RPMI7951 (cell line): Measurements from ENCODE around the gene KCNQ4. TPM values are rescaled to one million over a fixed set of nuclear protein-coding genes. Genes with fewer than 3 reads are reported as not detected.

Experiments
- DNase-seq: peaks from one replicate; pipeline ENCODE4 v3.0.0-alpha.2; 2012; ENCODE audit warnings: low read depth
- total RNA-seq: library from RNA; depleted of rRNA; stranded (reverse); fragments of >200 nt; shearing (Covaris generic); gene quantifications from 2 replicates; pipeline ENCODE4 v1.2.3, GENCODE V29; 2014

The KCNQ4 gene
- total RNA-seq, 1 experiment from 2014 or later, result not detected

DNA sequence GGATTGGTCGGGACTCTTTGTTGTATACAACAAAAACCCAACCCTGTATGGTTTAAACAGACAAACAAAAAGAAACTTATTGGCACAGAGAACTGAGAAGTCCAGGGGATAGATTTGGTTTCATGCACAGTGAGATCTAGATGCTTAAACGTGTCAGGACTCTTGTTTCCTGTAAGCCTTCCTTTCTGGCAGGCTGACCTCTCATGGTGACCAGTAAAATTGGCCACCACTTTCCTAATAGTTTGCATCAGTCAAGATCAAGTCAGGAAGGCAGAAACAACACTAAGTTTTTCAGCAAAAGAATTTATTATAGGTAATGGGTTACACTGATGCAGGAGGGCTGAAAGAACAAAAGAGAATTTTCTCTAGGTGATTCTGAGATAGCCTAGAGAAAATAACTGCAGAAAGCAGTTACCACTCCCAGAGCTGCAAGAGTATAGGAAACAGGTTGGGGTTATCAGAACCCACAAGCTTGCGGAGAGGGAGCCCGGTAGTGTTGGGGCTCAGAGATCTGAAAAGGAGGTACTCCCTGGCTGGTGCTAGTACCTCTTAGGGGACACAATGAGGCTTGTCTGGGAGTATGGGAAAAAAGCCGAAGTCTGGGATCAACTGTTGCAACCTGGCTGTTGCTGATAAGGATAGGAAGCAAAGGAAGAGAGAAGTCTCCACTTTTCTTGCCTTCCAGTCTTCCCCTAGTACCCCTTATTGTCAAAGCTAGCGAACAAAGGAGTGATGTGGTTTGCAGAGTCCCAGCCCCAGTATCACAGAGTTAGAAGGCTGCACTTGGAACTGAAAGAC is 57.1 kb downstream of the KCNQ4 start:
- DNase-seq, result no peak

DNA sequence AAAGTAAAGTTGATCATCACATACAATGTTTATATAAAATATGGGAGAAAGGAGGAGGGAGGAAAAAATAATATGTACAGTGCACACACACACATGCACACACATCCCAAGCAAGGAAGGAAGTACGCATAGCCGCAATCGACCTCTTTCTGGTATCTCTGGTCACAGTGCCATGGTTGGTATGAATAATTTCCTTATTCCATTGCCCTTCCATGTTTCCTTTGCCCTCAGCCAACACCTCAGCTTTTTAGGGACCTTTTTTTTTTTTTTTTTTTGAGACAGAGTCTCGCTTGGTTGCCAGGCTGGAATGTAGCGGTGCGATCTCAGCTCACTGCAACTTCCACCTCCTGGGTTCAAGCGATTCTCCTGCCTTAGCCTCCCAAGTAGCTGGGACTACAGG is 58.0 kb downstream of the KCNQ4 start:
- DNase-seq, result no peak

DNA sequence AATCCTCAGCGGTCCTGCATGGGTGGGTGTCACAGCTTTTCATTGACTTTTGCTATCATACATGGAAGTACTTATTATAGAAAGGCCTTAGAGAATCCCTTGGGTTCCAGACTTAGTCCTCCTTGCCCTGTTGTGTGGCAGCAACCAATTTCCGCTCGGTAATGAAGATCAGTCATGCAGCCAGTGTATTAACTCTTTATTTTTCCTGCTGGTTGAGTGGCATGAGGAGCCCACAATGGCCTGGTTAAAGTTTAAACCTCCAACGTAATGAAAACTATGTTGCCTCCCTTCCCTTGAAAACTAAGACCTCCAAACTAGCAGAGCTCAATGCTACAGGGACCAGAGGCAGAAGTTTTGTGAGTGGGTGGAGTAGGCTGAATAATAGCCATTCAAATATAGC is 58.6 kb downstream of the KCNQ4 start:
- DNase-seq, result no peak

DNA sequence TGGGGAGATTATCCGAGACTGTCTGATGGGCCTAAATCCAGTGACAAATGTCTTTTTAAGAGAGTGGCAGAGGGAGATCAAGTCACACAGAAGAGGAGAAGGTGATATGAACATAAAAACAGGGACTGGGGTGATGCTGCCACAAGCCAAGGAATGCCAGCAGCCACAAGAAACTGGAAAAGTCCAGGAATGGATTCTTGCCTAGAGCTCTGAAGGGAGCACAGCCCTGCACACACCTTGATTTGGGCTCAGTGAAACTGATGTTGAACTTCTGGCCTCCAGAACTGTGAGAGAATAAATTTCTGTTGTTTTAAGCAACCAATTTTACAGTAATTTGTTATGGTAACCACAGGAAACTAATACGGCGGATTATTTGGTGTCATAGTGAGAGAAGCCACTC is 59.1 kb downstream of the KCNQ4 start:
- no peak for DNase-seq

DNA sequence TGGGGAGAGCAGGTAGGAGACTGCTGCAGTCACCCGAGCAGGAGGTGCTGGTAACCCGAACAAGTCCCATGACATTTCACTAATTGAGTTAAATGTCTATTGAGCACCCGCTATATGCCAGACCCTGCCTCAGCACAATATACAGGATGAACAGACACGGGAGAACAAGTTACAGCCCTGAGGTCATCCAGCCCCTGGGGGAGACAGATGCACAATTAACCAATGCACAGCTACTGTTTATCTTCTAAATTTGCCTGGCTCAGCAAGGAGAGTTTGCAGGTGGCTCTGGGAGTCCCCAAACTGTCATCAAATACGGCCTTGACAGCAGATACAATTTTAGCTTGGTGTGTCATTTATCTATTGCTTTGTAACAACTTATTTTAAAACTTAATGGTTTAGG is 60.5 kb downstream of the KCNQ4 start:
- DNase-seq, result no peak

DNA sequence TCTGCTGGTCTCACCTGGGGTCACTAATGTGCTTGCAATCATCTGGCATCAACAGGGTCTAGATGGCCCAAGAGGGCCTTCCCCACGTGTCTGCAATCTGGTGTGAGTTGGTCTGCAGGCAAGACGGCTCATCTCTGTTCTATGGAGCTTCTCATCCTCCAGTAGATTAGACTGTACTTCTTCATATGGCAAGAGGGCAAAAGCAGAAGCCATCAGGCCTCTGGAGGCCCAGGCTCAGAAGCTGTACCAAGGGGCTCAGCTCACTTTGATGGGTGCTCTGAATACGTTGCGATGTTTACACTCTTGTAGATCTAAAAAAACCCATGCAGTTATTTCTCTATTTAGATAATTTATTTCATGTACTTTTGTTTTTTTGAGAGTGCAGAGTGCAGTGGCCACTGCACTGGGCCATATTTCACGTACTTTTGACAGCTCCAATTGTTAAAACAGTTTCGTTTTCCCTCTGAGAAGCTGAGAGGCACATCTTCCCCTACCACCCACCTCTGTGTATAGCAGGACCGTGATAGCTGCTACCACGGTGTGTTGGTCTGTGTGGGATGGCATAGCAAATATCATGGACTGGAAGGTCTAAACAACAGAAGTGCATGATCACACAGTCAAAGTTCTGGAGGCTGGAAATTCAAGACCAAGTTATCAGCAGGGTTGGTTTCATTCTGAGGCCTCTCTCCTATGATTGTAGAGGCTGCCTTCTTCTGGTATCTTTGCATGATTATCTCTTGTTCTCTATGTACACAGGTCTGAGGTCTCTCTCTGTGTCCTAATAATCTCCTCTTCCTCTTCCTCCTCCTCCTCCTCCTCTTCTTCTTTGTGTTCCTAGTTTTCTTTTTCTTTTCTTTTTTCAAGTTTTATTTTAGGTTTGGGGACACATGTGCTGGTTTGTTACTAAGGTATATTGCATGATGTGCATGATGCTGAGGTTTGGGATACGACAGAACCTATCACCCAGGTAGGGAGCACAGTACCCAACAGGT is 61.6 kb downstream of the KCNQ4 start:
- DNase-seq, result no peak

DNA sequence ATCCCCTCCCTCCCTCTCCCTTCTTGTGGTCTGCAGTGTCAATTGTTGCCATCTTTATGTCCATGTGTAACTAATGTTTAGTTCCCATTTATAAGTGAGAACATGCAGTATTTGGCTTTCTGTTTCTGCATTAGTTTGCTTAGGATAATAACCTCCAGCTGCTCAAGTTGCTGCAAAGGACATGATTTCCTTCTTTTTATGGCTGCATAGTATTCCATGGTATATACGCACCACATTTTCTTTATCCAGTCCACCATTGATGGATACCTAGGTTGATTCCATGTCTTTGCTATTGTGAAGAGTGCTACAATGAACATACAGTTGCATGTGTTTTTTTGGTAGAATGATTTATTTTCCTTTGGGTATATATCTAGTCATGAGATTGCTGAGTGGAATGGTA is 62.3 kb downstream of the KCNQ4 start:
- no peak for DNase-seq

DNA sequence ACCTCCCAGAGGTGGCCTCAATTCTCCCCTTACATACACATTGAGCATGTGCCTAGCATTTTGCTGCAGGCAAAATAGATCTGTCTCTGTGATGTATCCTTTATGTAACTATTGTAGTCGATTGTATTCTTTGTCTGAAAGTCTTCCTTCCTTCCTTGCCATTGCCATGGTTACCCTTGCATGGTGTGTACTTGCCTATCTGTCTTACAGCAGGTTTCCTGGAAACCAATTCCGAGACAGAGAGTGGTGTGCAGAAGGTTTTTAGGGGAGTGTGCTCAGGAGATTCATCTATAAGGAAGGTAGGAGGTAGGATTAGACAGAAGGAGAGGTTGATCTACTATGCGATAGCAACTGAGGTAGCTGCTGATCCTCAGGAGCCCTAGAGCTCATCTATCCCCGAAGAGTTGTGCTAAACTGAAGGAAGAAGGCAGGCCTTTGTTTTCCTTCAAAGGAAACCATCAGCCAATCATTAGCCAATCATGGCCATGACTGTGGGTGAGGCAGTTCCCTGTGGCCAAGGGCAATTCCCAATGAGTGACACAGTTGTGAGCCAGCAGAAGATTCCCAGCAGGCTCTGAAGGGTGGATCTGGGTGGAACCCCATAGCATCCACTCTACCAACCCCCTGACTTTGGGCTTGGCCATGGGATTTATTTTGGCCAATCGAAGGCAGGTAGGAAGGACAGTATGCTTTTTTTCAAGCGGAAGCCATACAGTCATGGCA is 63.6 kb downstream of the KCNQ4 start:
- peak; percentile 71 for DNase-seq

DNA sequence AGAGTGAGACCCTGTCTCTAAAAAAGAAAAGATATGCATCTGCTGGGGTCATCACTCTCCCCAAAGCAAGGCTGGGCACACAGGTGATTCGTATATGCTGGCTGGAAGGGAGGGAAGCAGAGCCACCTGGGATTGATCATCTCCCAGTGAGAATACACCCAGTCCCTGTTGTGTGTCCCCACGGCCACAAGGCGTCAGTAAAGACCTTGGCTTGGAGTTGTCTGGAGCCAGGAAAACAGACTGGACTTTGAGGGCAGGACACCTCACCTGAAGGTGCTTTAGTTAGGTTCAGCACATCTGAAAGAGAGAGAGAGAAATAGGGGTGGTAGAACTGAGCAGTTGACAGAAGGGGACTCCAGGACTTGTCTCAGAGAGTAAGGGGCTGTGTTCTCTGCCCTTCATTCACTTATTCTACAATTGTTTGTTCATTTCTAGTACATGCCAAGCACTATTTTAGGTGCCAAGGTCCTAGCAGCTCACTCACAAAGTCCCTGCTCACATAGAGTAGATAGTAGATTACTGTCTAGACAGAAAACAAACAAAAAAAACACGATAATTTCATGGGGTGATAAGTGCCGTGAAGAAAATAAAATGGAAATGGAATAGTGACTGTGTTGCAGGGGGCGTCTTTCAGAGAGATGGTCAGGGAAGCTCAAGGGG is 65.1 kb downstream of the KCNQ4 start:
- peak; percentile 62 for DNase-seq

DNA sequence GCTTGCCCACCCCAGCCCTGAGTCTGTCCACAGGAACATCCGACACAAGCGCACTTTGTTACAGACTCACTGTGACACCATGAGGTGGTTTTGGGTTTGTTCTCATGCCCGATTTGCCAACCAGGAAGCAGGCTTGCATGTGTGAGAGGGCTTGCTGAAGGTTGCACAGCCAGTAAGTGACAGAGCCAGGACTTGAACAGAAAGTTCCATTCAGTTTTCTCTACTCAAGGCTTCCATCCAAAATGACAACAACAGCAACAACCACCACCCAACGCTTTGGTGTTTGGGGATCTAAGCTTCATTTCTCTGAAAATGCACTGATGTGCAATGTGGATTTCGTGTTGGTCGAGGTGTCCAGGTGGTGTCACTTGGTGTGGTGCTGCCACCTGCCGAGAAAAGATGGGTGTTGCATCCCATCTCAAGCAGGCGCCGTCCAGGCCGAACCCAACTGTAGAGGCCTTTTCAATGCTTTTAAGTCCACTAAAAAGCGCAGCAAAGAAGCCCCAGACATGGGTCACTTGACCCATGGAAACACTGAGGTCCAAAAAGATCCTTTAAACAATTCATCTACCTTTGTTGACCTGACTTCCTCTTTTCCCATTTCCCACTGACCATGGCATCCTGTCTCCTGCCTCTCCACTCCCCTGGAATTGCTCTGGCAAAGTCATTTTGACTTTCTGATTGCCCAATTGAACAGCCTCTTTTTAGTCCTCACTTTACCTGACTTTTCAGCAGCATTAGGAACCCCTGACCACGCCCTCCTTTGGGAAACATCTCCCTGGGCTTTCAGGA is 66.4 kb downstream of the KCNQ4 start:
- DNase-seq, result peak; percentile 53

DNA sequence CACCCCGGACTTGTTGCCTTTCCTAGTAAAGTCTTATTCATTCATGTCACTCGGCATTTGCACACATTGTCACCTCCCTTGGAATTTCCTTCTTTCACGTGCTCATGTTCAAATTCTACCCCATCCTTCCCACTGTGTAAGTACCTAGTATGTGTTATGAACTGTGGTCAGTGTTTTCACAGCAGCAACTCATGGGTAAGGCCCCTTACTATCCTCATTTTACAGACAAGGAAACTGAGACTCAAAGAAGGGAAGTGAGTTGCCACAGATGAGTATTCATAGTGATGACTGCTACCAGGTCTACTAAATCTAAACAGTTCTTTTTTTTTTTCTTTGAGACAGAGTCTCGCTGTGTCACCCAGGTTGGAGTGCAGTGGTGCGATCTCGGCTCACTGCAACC is 68.1 kb downstream of the KCNQ4 start:
- no peak for DNase-seq

DNA sequence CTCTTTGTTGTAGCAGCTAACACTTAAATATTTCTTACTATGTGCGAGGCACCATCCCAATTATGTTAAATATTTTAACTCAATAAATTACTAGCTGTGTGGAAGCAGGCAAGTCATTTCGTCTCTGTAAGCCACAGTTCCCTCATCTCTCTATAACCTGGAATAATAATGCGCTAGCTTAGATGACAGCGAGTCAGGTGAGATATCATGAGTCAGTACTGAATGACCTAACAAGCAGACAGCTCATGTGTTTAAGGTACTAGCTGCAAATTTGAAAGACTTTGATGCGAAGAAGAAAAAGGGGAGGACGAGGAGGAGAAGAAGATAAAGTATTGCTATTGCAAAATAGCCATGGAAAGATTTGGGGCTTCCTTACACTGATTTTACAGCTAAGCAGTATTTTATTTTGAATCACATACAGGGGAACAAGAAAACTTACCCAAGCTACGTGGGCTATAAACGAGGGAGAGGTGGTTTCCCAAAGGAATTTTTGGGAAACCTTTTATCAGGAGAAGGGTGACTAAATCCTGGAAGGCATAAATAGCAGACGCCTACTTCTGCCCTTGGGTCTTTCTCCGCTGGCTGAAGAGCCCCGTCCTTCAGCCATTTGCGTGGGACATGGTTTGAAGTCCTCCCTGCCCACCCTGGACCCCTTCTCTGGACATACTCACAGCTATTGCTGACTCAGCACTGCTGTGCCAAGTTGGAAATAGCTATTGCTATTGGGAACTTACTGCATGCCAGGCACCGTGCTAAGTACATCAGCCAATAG is 69.7 kb downstream of the KCNQ4 start:
- DNase-seq, result no peak

DNA sequence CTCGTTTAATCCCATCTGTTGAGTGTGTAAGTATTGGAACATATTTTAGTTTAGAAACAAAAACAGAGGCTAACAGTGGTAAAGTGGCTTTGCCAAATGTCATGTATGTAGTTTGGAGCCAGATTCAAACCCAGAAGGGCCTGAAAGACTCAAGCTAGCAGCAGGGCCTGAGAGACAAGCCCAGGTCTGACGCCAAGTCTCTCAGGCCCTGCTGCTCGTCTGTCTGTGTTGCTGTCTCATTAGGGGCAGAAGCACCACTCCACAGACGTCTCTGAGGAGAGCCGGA is 70.2 kb downstream of the KCNQ4 start:
- no peak for DNase-seq

DNA sequence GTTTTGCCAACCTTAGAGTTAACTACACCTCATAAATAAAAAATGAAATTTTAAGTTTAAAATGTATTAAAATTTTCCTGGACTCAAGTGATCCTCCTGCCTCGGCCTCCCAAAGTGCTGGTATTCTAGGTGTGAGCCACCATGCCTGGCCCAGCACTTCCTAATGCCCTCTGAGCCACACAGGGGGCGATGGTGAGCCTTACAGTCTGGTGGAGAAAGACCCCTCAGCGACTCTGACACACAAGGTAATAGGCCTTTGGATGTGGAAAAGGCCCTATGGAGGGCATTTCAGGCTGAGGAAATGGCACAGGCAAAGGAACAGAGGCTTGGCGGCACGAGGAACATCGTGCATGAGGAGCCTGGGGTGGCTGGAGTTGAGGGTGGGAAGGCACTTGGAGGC is 71.9 kb downstream of the KCNQ4 start:
- no peak for DNase-seq

DNA sequence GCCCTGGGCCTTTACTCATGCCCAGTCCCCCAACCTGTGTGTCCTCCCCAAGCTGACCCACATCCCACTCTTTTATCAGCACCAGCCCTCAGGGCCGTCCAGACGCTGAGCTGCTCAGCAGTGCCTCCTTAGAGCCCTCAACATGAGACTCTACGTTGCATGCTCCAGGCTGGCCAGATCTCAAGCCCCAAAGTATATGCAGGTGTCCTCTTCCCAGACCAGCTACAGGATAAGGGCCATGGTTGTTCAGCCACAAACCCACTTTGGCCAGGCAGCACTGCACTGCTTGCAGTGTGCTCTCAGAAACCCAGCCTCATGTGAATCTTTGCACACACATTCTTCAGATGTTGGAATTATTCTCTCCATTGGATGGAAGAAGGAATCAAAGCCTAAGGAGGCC is 72.5 kb downstream of the KCNQ4 start:
- DNase-seq, result no peak

DNA sequence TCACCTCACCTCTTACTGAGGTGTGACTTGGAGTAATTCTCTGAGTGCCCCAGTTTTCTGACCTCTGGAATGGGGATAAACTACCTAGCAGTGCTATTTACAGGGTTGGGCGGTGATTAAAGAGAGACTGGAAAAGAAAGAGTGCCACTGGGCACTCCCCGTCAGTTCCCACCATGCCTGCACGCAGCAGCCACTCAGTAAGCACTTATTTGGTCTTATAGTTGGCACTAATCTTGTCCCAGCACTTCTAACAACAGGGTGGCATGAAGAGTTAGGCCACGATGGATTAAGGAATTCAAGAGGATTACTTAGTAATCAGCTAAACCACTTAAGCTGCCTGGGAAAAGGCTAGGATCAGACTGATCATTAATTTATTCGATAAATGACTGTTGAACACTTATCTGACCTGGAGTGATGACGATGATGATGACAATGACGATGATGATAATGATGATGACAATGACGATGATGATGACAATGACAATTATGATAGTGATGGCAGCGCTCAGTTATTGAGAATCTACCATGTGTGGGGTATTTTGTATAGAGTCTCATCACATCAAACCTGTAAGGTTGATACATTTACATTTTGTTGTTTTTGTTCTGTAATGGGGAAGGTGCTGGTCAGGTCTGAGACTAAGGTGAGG is 73.2 kb downstream of the KCNQ4 start:
- no peak for DNase-seq

DNA sequence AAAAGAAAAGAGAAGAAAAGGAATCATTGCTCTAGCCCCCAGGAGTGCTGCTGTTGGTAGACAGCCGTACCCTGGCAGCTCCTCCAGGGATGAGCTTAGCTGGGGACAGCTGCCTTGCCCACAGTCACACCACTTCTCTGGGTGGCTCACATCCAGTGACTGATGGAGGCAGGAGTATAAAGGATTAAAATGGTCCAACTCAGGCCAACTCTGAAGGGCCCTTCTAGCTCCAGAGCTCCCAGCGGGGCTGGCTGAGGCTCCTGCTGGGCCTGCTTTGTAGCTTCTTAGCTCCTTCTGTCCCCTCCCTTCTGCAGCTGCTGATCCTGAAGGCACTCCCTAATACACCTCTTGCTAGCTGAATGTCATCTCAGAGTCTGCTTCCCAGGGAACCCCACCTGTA is 74.2 kb downstream of the KCNQ4 start:
- no peak for DNase-seq

DNA sequence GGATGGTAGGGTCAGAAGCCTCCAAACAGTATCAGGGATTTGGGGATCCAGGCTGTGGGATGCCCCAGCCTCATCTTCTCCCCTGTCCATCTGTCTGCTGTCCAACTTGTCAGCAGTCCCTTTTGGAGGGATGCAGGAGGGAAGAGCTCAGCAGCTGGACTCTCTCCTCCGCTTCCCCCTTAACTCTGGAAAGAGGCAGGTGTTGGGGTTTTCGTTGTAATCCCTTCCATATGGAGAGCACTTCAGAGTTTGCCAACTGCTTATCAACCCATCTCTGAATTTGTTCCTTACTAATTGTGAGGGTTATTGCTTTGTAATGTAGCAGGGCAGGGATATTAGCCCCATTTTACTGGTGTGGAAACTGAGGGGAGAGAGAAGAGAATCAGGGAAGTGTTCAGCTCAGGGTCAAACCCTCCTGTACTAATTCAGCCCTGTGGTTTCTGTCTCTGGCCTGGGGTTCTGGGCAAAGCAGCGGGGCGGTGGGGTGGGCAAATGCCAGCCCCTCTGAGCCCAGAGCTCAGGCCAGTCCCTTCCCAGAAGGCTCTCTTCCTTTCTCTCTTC is 75.3 kb downstream of the KCNQ4 start:
- DNase-seq, result no peak

DNA sequence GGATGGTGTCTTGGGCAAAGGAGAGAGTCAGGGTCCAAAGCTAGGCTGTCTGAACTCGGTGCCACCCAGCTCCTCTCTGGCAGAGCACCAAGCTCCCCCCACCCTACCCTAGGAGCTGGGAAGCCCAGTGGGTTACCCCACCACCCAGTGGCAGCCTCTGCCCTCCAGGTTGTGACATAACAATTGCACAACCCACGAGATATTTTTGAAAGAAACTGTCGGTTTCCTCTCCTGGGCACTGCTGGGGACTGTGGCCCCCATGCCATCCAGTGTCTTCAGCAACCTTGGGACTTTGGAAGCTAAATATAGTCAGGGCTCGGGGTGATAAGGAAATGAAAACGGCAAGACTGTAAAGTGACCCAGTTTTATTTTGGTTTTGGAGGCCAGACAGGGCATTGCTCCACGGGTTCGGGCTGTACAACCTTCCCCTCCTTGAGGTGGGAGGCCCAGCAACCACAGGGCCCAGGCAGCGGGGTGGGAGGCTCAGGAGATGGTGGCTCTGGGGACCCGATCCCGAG is 77.2 kb downstream of the KCNQ4 start:
- no peak for DNase-seq
